Activated B cell treated with CpG ODN at 0.5 μM for 24 hours (primary cell): ENCODE measurements around the gene MCUR1. TPM values are rescaled to one million over a fixed set of nuclear protein-coding genes. Genes with fewer than 3 reads are reported as not detected.

Source experiments
- ATAC-seq: fragments of 200-7000 bp; cut with Tn5 transposase; one replicate; pipeline ENCODE4 v1.10.0; 2021; ENCODE audit warnings: low read depth, mild to moderate bottlenecking, moderate library complexity
- CTCF ChIA-PET: fragments of 350-600 bp; sonication (Branson Sonifier 250); formaldehyde crosslinking; loops from one replicate; lab custom pipeline; 2021; ENCODE audit warnings: antibody characterized with exemption; lab: Charles Lee
- POLR2A ChIA-PET: fragments of 350-600 bp; sonication (Branson Sonifier 250); formaldehyde crosslinking; loops from one replicate; lab custom pipeline; 2021; ENCODE audit warnings: antibody characterized with exemption; lab: Charles Lee
- DNase-seq: peaks from one replicate; pipeline ENCODE4 v3.0.0; 2022
- H3K27ac Mint-ChIP-seq: one replicate; pipeline ENCODE4 v1.8.0; 2020; ENCODE audit warnings: mixed read lengths
- H3K27me3 Mint-ChIP-seq: one replicate; pipeline ENCODE4 v1.8.0; 2021; ENCODE audit warnings: mixed read lengths
- H3K36me3 Mint-ChIP-seq: one replicate; pipeline ENCODE4 v1.8.0; 2021; ENCODE audit warnings: low read depth, mixed read lengths
- H3K4me1 Mint-ChIP-seq: one replicate; pipeline ENCODE4 v1.8.0; 2021; ENCODE audit warnings: mixed read lengths
- H3K4me3 Mint-ChIP-seq: one replicate; pipeline ENCODE4 v1.8.0; 2020; ENCODE audit warnings: mild to moderate bottlenecking, mixed read lengths
- H3K9me3 Mint-ChIP-seq: one replicate; pipeline ENCODE4 v1.8.0; 2020; ENCODE audit warnings: mixed read lengths
- CTCF ChIP-seq: fragments of 200-600 bp; IDR thresholded peaks from one replicate; pipeline ENCODE4 v1.8.0; 2022; ENCODE audit warnings: antibody characterized with exemption, mild to moderate bottlenecking
- intact Hi-C: fragments of 100-400 bp; cut with micrococcal nuclease; formaldehyde crosslinking; loops from one replicate; pipeline ENCODE4 v1.15.1; 2024
- total RNA-seq: library from RNA; stranded (reverse); gene quantifications from 2 replicates; pipeline ENCODE4 v1.2.3, GENCODE V29; 2022

MCUR1 gene
- total RNA-seq, 1 donor from 2014 or later, result 13.6 TPM

GRCh38 chr6:13763740-13764381, 50.5 kb downstream of the MCUR1 start:
- peak; percentile 71 for ATAC-seq
- intact Hi-C loops, result loop anchor here (1.0 to 5.0 kb wide), 4 partner anchors 17 to 1148 kb away; no protein-coding TSS in a partner anchor
- Mint-ChIP-seq H3K9me3 (no peaks in the 10 kb centered on the region), H3K4me3 (no peak overlapping the region), H3K27ac (no peak overlapping the region), H3K4me1 (peaks cover 47% of the 10 kb centered on the region), H3K36me3 (no peaks in the 10 kb centered on the region), H3K27me3 (no peaks in the 10 kb centered on the region)
- TF ChIP-seq CTCF, result no peak
- no peak for DNase-seq
- ChIA-PET POLR2A (interaction anchor here (1.6 to 2.3 kb wide), 3 partner anchors 51 to 189 kb away, joined by 5 to 11 read pairs (median 6); partner anchors contain the start of genes NOL7 and SIRT5), CTCF (interaction anchor here (1.3 kb wide), 1 partner anchor 31 kb away, joined by 3 read pairs; no protein-coding TSS in a partner anchor)

- Mint-ChIP-seq H3K4me3 (peak overlapping the region; percentile 29), H3K4me1 (peaks cover 47% of the 10 kb centered on the region), H3K36me3 (no peaks in the 10 kb centered on the region), H3K27ac (peak overlapping the region; percentile 56), H3K9me3 (no peaks in the 10 kb centered on the region), H3K27me3 (no peaks in the 10 kb centered on the region)
- ChIA-PET CTCF (no interaction called here), POLR2A (interaction anchor here (0.6 to 2.3 kb wide), 5 partner anchors 50 to 1897 kb away, joined by 3 to 11 read pairs (median 5); partner anchors contain the start of genes NOL7 and SIRT5)
- intact Hi-C loops, result loop anchor here (1.0 to 5.0 kb wide), 3 partner anchors 32 to 1149 kb away; no protein-coding TSS in a partner anchor
- no peak for TF ChIP-seq CTCF
- no peak for ATAC-seq
- no peak for DNase-seq
Measured at GRCh38 chr6:13762611-13763441, 51.5 kb downstream of the MCUR1 start.

GRCh38 chr6:13761361-13762036, 52.9 kb downstream of the MCUR1 start:
- H3K4me3 Mint-ChIP-seq, result no peak overlapping the region
- no peak overlapping the region for H3K27ac Mint-ChIP-seq
- POLR2A ChIA-PET, result interaction anchor here (0.7 kb wide), 1 partner anchor 398 kb away, joined by 4 read pairs; no protein-coding TSS in a partner anchor

More at GRCh38 chr6:13761361-13762036, 52.9 kb downstream of the MCUR1 start:
- ATAC-seq (no peak), DNase-seq (no peak)
- Mint-ChIP-seq H3K4me1 (peaks cover 38% of the 10 kb centered on the region), H3K27me3 (no peaks in the 10 kb centered on the region), H3K9me3 (no peaks in the 10 kb centered on the region), H3K36me3 (no peaks in the 10 kb centered on the region)
- CTCF ChIA-PET, result no interaction called here
- intact Hi-C loops, result loop anchor here (5.0 kb wide), 1 partner anchor 1151 kb away; no protein-coding TSS in a partner anchor
- TF ChIP-seq CTCF, result no peak
